A549 (cell line): ENCODE measurements around the gene ARAP1. TPM values are rescaled to one million over a fixed set of nuclear protein-coding genes. Genes with fewer than 3 reads are reported as not detected.

ENCODE experiments used
- ATAC-seq, 2 experiments: fragments of 200-7000 bp in 1 of 2; fragments of >200 bp in 1 of 2; cut with Nextera tagmentation in 1 of 2; cut with Tn5 transposase in 1 of 2; 3 replicates each; pipeline versions ENCODE4 v1.8.0 to v1.9.1; 2018 to 2020; ENCODE audit warnings: mild to moderate bottlenecking in 1 of 2, moderate library complexity in 1 of 2
- CTCF ChIA-PET: fragments of 300-600 bp; sonication (Branson Sonifier 250); formaldehyde crosslinking; extraction: SDS; loops from one replicate; lab custom pipeline; 2021; ENCODE audit warnings: antibody characterized with exemption, inconsistent platforms; lab: Yijun Ruan, JAX
- POLR2A ChIA-PET: fragments of 350-600 bp; formaldehyde crosslinking; extraction: SDS; loops from one replicate; lab custom pipeline; 2021; ENCODE audit warnings: antibody characterized with exemption, inconsistent platforms; lab: Yijun Ruan, JAX
- DNase-seq, 2 experiments: peaks; one replicate each; pipeline versions ENCODE4 v3.0.0 to v3.0.0-alpha.2; 2011 to 2016; ENCODE audit warnings: low read depth in 1 of 2, low spot score in 1 of 2
- FAIRE-seq: peaks from 2 replicates; lab custom pipeline; 2011; peaks lifted over from hg19 to GRCh38; lab: Jason Lieb, UNC
- H3K27ac ChIP-seq, 2 experiments: fragments of >200 bp; sonication (Bioruptor Twin); formaldehyde crosslinking; 3 replicates each; pipeline ENCODE4 v1.5.1; 2016 to 2017
- H3K4me1 ChIP-seq: fragments of >200 bp; sonication (Bioruptor Twin); formaldehyde crosslinking; 3 replicates; pipeline ENCODE4 v1.6.1; 2016
- H3K4me2 ChIP-seq: fragments of >200 bp; sonication (Bioruptor Twin); formaldehyde crosslinking; 3 replicates; pipeline ENCODE4 v1.6.1; 2016
- H3K4me3 ChIP-seq: fragments of >200 bp; sonication (Bioruptor Twin); formaldehyde crosslinking; 3 replicates; pipeline ENCODE4 v1.5.1; 2016
- H3K9me3 ChIP-seq: fragments of >200 bp; sonication (Bioruptor Twin); formaldehyde crosslinking; 3 replicates; pipeline ENCODE4 v1.6.1; 2016
- BHLHE40 ChIP-seq: IDR thresholded peaks from 2 replicates; pipeline ENCODE4 v1.6.1; 2012; ENCODE audit warnings: low read depth, low read length, inconsistent platforms
- CBX2 ChIP-seq: fragments of 200-600 bp; sonication (generic); IDR thresholded peaks from 2 replicates; pipeline ENCODE4 v1.6.1; 2016; ENCODE audit warnings: low read depth, mild to moderate bottlenecking, borderline replicate concordance
- CEBPB ChIP-seq, 2 experiments: fragments of >200 bp in 1 of 2; sonication (Bioruptor Twin) in 1 of 2; formaldehyde crosslinking in 1 of 2; IDR thresholded peaks; 2 replicates each; pipeline ENCODE4 v1.6.1; 2012 to 2016
- CHD4 ChIP-seq: fragments of 200-600 bp; sonication (generic); IDR thresholded peaks from 2 replicates; pipeline ENCODE4 v1.6.1; 2016; ENCODE audit warnings: antibody characterized with exemption, mild to moderate bottlenecking, borderline replicate concordance
- EHF ChIP-seq: fragments of 250-450 bp; sonication (Bioruptor Pico); IDR thresholded peaks from 2 replicates; pipeline ENCODE4 v1.5.0; 2020; ENCODE audit warnings: mild to moderate bottlenecking
- EHMT2 ChIP-seq: fragments of 200-600 bp; sonication (generic); IDR thresholded peaks from 2 replicates; pipeline ENCODE4 v1.6.1; 2016; ENCODE audit warnings: antibody characterized with exemption, low read depth, mild to moderate bottlenecking, moderate library complexity
- EP300 ChIP-seq, 2 experiments: fragments of >200 bp; sonication (Bioruptor Twin); formaldehyde crosslinking; IDR thresholded peaks; 2 replicates in 1 of 2; 3 replicates in 1 of 2; pipeline ENCODE4 v1.6.1; 2016 to 2017
- ESRRA ChIP-seq: fragments of 150-350 bp; IDR thresholded peaks from 2 replicates; pipeline ENCODE4 v1.6.1; 2014; ENCODE audit warnings: mild to moderate bottlenecking, low read length, borderline replicate concordance
- FOSB ChIP-seq: fragments of 250-450 bp; sonication (Bioruptor Pico); IDR thresholded peaks from 2 replicates; pipeline ENCODE4 v1.5.0; 2020; ENCODE audit warnings: mild to moderate bottlenecking, moderate library complexity
- FOSL2 ChIP-seq, 2 experiments: fragments of 450-650 bp in 1 of 2; fragments of >200 bp in 1 of 2; sonication (Bioruptor Twin) in 1 of 2; formaldehyde crosslinking; IDR thresholded peaks; 2 replicates each; pipeline versions ENCODE4 v1.5.0 to v1.6.1; 2016 to 2020; ENCODE audit warnings: mild to moderate bottlenecking in 1 of 2, moderate library complexity in 1 of 2
- GATA3 ChIP-seq: IDR thresholded peaks from 2 replicates; pipeline ENCODE4 v1.6.1; 2012; ENCODE audit warnings: borderline replicate concordance
- HES2 ChIP-seq: fragments of >200 bp; sonication (Bioruptor Twin); formaldehyde crosslinking; IDR thresholded peaks from 2 replicates; pipeline ENCODE4 v1.6.1; 2016
- HOXA7 ChIP-seq: fragments of 250-450 bp; sonication (Bioruptor Pico); IDR thresholded peaks from 2 replicates; pipeline ENCODE4 v1.5.0; 2020; ENCODE audit warnings: mild to moderate bottlenecking, moderate library complexity
- HOXB13 ChIP-seq: fragments of 250-450 bp; sonication (Bioruptor Pico); IDR thresholded peaks from 2 replicates; pipeline ENCODE4 v1.5.0; 2020; ENCODE audit warnings: low read depth, mild to moderate bottlenecking, moderate library complexity
- JUN ChIP-seq, 2 experiments: fragments of >200 bp; sonication (Bioruptor Twin); formaldehyde crosslinking; IDR thresholded peaks; 2 replicates in 1 of 2; 3 replicates in 1 of 2; pipeline ENCODE4 v1.6.1; 2016 to 2017
- JUNB ChIP-seq: fragments of >200 bp; sonication (Bioruptor Twin); formaldehyde crosslinking; IDR thresholded peaks from 2 replicates; pipeline ENCODE4 v1.6.1; 2016
- MAFK ChIP-seq: fragments of 450-650 bp; IDR thresholded peaks from 2 replicates; pipeline ENCODE4 v1.6.1; 2014; ENCODE audit not compliant: partially characterized antibody
- MAZ ChIP-seq: fragments of 150-350 bp; IDR thresholded peaks from 2 replicates; pipeline ENCODE4 v1.6.1; 2014; ENCODE audit warnings: antibody characterized with exemption, low read depth, low read length, borderline replicate concordance
- REST ChIP-seq: fragments of 200-600 bp; sonication (generic); IDR thresholded peaks from 2 replicates; pipeline ENCODE4 v1.6.1; 2016; ENCODE audit warnings: antibody characterized with exemption, mild to moderate bottlenecking, moderate library complexity
- RNF2 ChIP-seq: fragments of 200-600 bp; sonication (generic); IDR thresholded peaks from 2 replicates; pipeline ENCODE4 v1.6.1; 2016; ENCODE audit warnings: low read depth, mild to moderate bottlenecking, antibody characterized with exemption, moderate library complexity, borderline replicate concordance
- SMC3 ChIP-seq: fragments of >200 bp; sonication (Bioruptor Twin); formaldehyde crosslinking; IDR thresholded peaks from 3 replicates; pipeline ENCODE4 v1.6.1; 2018; ENCODE audit warnings: inconsistent platforms
- SREBF2 ChIP-seq: fragments of 450-650 bp; IDR thresholded peaks from 2 replicates; pipeline ENCODE4 v1.6.1; 2014; ENCODE audit warnings: mild to moderate bottlenecking, moderate library complexity
- USF2 ChIP-seq: fragments of 450-650 bp; IDR thresholded peaks from 2 replicates; pipeline ENCODE4 v1.6.1; 2014; ENCODE audit warnings: antibody characterized with exemption
- ZNF302 ChIP-seq: fragments of 250-450 bp; sonication (Bioruptor Pico); IDR thresholded peaks from 2 replicates; pipeline ENCODE4 v1.9.0; 2021; ENCODE audit warnings: inconsistent platforms, mild to moderate bottlenecking, moderate library complexity
- WGBS: methylation state at CpG from one replicate; pipeline ENCODE4 v1.1.6; 2017; ENCODE audit errors: missing lambda C conversion rate; 5-methylcytosine and 5-hydroxymethylcytosine counted together
- polyA plus RNA-seq, 4 experiments: library from polyadenylated mRNA; depleted of rRNA in 3 of 4; stranded (reverse); fragments of >200 nt; fragmentation: RNase III in 1 of 4; extraction: RNeasy Plus Mini Kit Qiagen cat#74134 plus additional on column Dnase treatment in 1 of 4; gene quantifications; 2 replicates in 3 of 4; 3 replicates in 1 of 4; pipeline ENCODE4 v1.2.3, GENCODE V29; 2011 to 2017
- TF ChIP-seq, protein P1 (sequence below): IDR thresholded peaks from 2 replicates; pipeline ENCODE4 v1.6.1; 2012
- TF ChIP-seq, protein P2 (sequence below): fragments of >200 bp; sonication (Bioruptor Twin); formaldehyde crosslinking; IDR thresholded peaks from 3 replicates; pipeline ENCODE4 v1.6.1; 2016

ARAP1 gene
- polyA plus RNA-seq, 2 of the 4 experiments (the other 2 are of a cell fraction), result 29.5 to 30.1 TPM

- H3K4me1 ChIP-seq, result no peaks in the 10 kb centered on the region
- no peaks in the 10 kb centered on the region for H3K9me3 ChIP-seq
- H3K27ac ChIP-seq, result no peak overlapping the region
- DNase-seq, result no peak
- 94% methylated on average over 9 of the region's 9 CpGs for WGBS
- CTCF ChIA-PET, result interaction anchor here (0.9 to 1.9 kb wide), 5 partner anchors 10 to 259 kb away, joined by 3 to 8 read pairs (median 4); no protein-coding TSS in a partner anchor
- TF ChIP-seq, protein P1, sequence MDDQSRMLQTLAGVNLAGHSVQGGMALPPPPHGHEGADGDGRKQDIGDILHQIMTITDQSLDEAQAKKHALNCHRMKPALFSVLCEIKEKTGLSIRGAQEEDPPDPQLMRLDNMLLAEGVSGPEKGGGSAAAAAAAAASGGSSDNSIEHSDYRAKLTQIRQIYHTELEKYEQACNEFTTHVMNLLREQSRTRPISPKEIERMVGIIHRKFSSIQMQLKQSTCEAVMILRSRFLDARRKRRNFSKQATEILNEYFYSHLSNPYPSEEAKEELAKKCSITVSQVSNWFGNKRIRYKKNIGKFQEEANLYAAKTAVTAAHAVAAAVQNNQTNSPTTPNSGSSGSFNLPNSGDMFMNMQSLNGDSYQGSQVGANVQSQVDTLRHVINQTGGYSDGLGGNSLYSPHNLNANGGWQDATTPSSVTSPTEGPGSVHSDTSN, result no peak
- no peak for TF ChIP-seq FOSB
- no peak for TF ChIP-seq ESRRA
- no peak for TF ChIP-seq JUN (IDR thresholded peaks at IDR 0.05)
- no peak overlapping the region for H3K4me3 ChIP-seq
- FAIRE-seq, result no peak
- no peak overlapping the region for H3K4me2 ChIP-seq
- no peak for ATAC-seq
- POLR2A ChIA-PET, result no interaction called here
Observed at GRCh38 chr11:72692498-72693237, 59.5 kb downstream of the ARAP1 start.

DNA sequence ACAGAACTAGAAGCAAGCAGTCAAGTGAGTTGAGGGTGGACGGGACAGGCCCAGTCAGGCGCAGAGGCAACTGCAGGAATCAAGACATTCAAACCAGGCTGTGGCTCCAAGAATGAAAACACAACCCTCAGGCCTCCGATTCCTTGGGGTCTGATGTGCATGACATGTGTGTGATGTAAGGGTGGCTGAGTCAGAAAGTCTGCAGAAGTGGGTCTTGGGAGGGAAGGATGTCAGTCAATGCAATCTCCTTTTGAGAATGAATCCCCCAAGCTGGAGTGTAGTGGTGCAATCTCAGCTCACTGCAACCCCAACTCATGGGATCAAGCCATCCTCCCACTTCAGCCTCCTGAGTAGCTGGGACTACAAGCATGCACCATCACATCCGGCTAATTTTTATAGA, 62.0 kb downstream of the ARAP1 start:
- no peak for ATAC-seq
- TF ChIP-seq EP300 (IDR thresholded peaks at IDR 0.05) (no peak), SREBF2 (no peak), BHLHE40 (no peak), CBX2 (no peak), JUNB (no peak), CEBPB (IDR thresholded peaks at IDR 0.05) (no peak), ZNF302 (CRISPR knock-in tag) (no peak), MAZ (no peak), EHMT2 (no peak), USF2 (no peak), CHD4 (no peak), REST (no peak), EHF (CRISPR knock-in tag) (no peak), GATA3 (no peak)

GRCh38 chr11:72688929-72689328, 63.3 kb downstream of the ARAP1 start:
- CTCF ChIA-PET, result interaction anchor here (2.7 kb wide), 1 partner anchor 9 kb away, joined by 6 read pairs; no protein-coding TSS in a partner anchor
- DNase-seq (no peak), ATAC-seq (no peak), FAIRE-seq (no peak)
- Histone ChIP-seq H3K4me2 (no peak overlapping the region), H3K4me3 (no peak overlapping the region), H3K4me1 (peaks cover 9% of the 10 kb centered on the region; the same call in 2 of the 3 replicates), H3K9me3 (no peaks in the 10 kb centered on the region), H3K27ac (no peak overlapping the region)
- POLR2A ChIA-PET, result no interaction called here
- WGBS, result 81% methylated on average over 6 of the region's 7 CpGs
- TF ChIP-seq EP300 (IDR thresholded peaks at IDR 0.05), result no peak
- no peak for TF ChIP-seq CHD4
- no peak for TF ChIP-seq HOXB13 (CRISPR knock-in tag)
- TF ChIP-seq, protein P2, sequence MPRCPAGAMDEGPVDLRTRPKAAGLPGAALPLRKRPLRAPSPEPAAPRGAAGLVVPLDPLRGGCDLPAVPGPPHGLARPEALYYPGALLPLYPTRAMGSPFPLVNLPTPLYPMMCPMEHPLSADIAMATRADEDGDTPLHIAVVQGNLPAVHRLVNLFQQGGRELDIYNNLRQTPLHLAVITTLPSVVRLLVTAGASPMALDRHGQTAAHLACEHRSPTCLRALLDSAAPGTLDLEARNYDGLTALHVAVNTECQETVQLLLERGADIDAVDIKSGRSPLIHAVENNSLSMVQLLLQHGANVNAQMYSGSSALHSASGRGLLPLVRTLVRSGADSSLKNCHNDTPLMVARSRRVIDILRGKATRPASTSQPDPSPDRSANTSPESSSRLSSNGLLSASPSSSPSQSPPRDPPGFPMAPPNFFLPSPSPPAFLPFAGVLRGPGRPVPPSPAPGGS, result no peak
- no peak for TF ChIP-seq HOXA7 (CRISPR knock-in tag)
- TF ChIP-seq RNF2, result no peak
- no peak for TF ChIP-seq MAFK
- no peak for TF ChIP-seq FOSL2 (IDR thresholded peaks at IDR 0.05)
- no peak for TF ChIP-seq FOSL2 (CRISPR knock-in tag; IDR thresholded peaks at IDR 0.05)
- TF ChIP-seq HES2, result no peak
- no peak for TF ChIP-seq SMC3

More for the DNA sequence above, 62.0 kb downstream of the ARAP1 start:
- H3K9me3 ChIP-seq, result no peaks in the 10 kb centered on the region
- no peaks in the 10 kb centered on the region for H3K4me1 ChIP-seq
- WGBS, result 94% methylated on average over 4 of the region's 4 CpGs
- no peak overlapping the region for H3K27ac ChIP-seq
- ChIA-PET CTCF (interaction anchor here (0.7 to 2.7 kb wide), 3 partner anchors 10 to 204 kb away, joined by 3 to 6 read pairs (median 5); no protein-coding TSS in a partner anchor), POLR2A (no interaction called here)
- FAIRE-seq (no peak), DNase-seq (no peak)
- H3K4me2 ChIP-seq, result no peak overlapping the region
- H3K4me3 ChIP-seq, result no peak overlapping the region
